Fibroblast of villous mesenchyme (primary cell): ENCODE measurements around the gene PTGDR. TPM values are rescaled to one million over a fixed set of nuclear protein-coding genes. Genes with fewer than 3 reads are reported as not detected.
A peak's percentile ranks its signal among the peaks of the same experiment; 100 is the strongest.

Source experiments
- DNase-seq: peaks from one replicate; pipeline ENCODE4 v3.0.0-alpha.2; 2010; ENCODE audit warnings: low read depth
- H3K4me3 ChIP-seq: 2 replicates; pipeline ENCODE4 v1.5.1; 2011; ENCODE audit warnings: low read depth, mild to moderate bottlenecking, low read length
- CTCF ChIP-seq: IDR thresholded peaks from 2 replicates; pipeline ENCODE4 v1.5.1; 2012; ENCODE audit warnings: low read depth, mild to moderate bottlenecking, low read length; ENCODE audit not compliant: insufficient read depth
- total RNA-seq: library from RNA; depleted of rRNA; stranded (reverse); fragments of >200 nt; gene quantifications from 2 replicates; pipeline ENCODE4 v1.2.3, GENCODE V29; 2012

PTGDR gene
- 0.32 TPM in 1 of 2 replicates, not detected in the other for total RNA-seq

- TF ChIP-seq CTCF = no peak
- peak within 1 kb of the TSS; percentile 41 for H3K4me3 ChIP-seq
- peak; percentile 23 for DNase-seq
Measured at GRCh38 chr14:52267501-52268278, at the start of gene PTGDR. Gene PTGDR (plus strand): TSS chr14:52267698. CDS start chr14:52267815, 117 bp downstream.

- DNase-seq = no peak
- TF ChIP-seq CTCF = no peak
- no peak overlapping the region for H3K4me3 ChIP-seq
Measured at GRCh38 chr14:52219488-52220084, 47.9 kb upstream of the PTGDR start.

GRCh38 chr14:52220924-52221811 lies 46.3 kb upstream of the PTGDR start:
- no peak for TF ChIP-seq CTCF

GRCh38 chr14:52222901-52223300 lies 44.6 kb upstream of the PTGDR start:
- DNase-seq = no peak
- TF ChIP-seq CTCF = no peak
- H3K4me3 ChIP-seq = no peak overlapping the region

More at GRCh38 chr14:52220924-52221811, 46.3 kb upstream of the PTGDR start:
- DNase-seq = no peak
- peak overlapping the region; percentile 9 for H3K4me3 ChIP-seq

- TF ChIP-seq CTCF = no peak
- no peak overlapping the region for H3K4me3 ChIP-seq
Measured at GRCh38 chr14:52227619-52228222, 39.8 kb upstream of the PTGDR start.

GRCh38 chr14:52233693-52234092 lies 33.8 kb upstream of the PTGDR start:
- no peak overlapping the region for H3K4me3 ChIP-seq
- no peak for DNase-seq
- no peak for TF ChIP-seq CTCF

More at GRCh38 chr14:52227619-52228222, 39.8 kb upstream of the PTGDR start:
- DNase-seq = no peak
